Cardiac fibroblast (primary cell): ENCODE data around the gene VPS39.

Experiments used
- DNase-seq, 2 donors: peaks; one replicate each; pipeline versions ENCODE4 v3.0.0 to v3.0.0-alpha.2; 2010; ENCODE audit warnings: low read depth in 2 of 2
- H3K4me3 ChIP-seq, 2 donors: replicated peaks in 1 of 2; 1 replicate in 1 of 2; 2 replicates in 1 of 2; pipeline ENCODE4 v1.5.1; 2011; ENCODE audit warnings: low read depth in 2 of 2, low read length in 2 of 2, mild to moderate bottlenecking in 2 of 2, moderate library complexity in 1 of 2
- TF ChIP-seq, protein P1 (sequence below): IDR thresholded peaks from one replicate; pipeline ENCODE4 v1.5.1; 2011; ENCODE audit warnings: low read depth, mild to moderate bottlenecking, low read length, inconsistent platforms

The VPS39 gene

DNA sequence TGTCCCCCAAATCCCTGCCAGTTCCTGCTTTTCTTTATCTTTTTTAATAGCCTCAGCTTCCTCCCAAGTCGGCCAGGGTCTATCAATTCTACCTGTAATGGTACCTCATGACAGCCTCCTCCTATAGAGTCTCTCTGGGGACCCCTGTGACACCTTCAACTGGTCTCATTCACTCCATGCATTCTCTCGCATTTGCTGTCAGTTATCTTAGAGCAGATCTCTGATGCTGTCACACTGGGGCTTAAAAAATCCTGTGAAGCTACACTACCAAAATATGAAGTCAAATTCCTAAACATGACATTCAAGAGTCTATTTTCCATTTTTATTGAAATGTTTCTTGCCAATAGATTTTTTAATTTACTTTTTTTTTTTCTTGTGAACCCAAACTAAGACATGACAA lies 5.5 kb downstream of the VPS39 start:
- no peak for DNase-seq
- TF ChIP-seq, protein P1, sequence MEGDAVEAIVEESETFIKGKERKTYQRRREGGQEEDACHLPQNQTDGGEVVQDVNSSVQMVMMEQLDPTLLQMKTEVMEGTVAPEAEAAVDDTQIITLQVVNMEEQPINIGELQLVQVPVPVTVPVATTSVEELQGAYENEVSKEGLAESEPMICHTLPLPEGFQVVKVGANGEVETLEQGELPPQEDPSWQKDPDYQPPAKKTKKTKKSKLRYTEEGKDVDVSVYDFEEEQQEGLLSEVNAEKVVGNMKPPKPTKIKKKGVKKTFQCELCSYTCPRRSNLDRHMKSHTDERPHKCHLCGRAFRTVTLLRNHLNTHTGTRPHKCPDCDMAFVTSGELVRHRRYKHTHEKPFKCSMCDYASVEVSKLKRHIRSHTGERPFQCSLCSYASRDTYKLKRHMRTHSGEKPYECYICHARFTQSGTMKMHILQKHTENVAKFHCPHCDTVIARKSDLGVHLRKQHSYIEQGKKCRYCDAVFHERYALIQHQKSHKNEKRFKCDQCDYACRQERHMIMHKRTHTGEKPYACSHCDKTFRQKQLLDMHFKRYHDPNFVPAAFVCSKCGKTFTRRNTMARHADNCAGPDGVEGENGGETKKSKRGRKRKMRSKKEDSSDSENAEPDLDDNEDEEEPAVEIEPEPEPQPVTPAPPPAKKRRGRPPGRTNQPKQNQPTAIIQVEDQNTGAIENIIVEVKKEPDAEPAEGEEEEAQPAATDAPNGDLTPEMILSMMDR, result no peak
- H3K4me3 ChIP-seq, result no peak overlapping the region

DNA sequence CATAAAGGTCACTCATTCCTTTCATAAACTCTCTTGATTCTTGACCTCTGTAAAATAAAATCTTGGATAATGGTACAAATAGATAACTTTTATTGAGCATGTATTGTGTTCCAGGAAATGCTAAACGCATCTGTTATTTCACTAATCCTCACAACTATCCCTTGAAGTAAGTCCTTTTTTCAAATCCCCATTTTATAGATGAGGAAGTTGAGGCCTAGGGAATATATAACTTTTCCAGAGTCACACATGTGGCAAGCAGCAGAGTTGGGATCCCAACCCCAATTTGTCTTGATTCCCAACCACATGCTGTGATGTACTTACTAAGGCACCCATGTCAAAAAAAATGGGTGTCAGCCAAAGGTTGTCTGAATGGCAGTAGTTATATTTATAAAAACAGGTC lies 6.3 kb downstream of the VPS39 start:
- TF ChIP-seq, protein P1, result no peak
- no peak overlapping the region for H3K4me3 ChIP-seq
- DNase-seq, result no peak

DNA sequence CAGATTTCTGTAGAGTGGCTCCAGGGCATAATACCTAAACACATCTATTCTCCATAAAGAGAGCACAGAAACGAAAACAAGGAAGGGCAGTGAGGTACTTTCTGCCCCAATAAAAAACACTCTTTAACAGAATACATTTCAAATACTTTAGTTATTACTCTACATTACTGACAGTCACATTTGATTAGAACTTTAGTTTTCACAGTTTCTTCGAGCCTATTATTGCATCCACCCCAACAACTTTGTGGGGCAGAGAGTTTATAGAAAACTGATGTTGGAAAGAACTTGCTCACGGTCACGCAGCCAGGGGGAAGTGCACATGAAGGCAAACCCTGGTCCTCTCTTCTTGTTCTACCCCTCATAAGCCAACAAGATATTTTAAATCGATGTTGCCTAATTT lies 9.0 kb downstream of the VPS39 start:
- no peak overlapping the region for H3K4me3 ChIP-seq
- TF ChIP-seq, protein P1, result no peak
- no peak for DNase-seq

DNA sequence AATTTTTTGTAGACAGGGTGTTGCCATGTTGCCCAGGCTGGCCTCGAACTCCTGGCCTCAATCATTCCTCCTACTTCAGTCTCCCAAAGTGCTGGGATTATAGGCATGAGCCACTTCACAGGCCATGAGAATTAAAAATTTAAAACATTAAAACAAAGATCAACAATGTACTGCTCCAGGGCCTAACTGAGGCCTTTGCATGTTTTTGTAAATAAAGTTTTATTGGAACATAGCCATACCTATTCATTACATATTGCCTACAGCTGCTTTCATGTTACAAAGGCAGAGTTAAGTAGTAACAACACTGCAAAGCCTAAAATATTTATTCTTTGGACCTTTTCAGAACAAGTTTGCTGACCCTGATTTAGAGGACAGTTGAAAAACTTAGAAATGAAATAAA lies 9.6 kb downstream of the VPS39 start:
- TF ChIP-seq, protein P1, result no peak
- no peak for DNase-seq
- no peak overlapping the region for H3K4me3 ChIP-seq

DNA sequence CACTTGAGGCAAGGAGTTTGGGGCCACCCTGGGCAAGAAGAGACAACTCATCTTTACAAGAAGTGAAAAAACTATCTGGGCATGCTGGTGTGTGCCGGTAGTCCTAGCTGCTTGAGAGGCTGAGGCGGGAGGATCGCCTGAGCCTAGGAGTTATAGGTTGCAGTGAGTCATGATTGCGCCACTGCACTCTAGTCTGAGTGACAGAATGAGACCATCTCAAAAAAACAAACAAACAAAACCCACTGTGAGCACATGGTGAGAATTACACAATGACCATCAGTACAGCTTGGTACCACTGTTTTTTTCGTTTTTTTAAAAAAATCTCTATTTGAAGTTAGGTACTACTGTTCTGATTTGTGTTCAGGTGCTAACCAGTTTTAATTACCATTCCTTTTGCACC lies 13.6 kb downstream of the VPS39 start:
- H3K4me3 ChIP-seq, result no peak overlapping the region
- DNase-seq, result peak; percentile 53 to 75
- TF ChIP-seq, protein P1, result no peak

DNA sequence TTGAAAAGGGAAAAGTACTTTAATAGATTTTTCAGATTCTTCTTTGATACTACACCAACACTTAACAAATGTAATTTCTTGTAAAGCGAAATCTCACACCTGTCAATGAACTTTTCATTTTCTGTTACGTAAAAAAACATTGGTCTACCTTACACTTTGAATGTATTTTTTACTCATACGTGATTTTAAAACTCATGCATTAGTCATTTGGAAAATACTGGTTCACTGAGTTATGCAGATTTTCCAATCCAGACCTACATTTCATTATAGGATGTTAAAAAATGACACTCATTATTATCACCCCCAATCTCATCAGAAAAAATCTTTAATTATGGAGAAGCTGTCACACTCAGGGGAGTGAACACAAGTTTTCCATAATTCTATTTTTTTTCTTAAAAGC lies 14.7 kb downstream of the VPS39 start:
- TF ChIP-seq, protein P1, result no peak
- no peak for DNase-seq

DNA sequence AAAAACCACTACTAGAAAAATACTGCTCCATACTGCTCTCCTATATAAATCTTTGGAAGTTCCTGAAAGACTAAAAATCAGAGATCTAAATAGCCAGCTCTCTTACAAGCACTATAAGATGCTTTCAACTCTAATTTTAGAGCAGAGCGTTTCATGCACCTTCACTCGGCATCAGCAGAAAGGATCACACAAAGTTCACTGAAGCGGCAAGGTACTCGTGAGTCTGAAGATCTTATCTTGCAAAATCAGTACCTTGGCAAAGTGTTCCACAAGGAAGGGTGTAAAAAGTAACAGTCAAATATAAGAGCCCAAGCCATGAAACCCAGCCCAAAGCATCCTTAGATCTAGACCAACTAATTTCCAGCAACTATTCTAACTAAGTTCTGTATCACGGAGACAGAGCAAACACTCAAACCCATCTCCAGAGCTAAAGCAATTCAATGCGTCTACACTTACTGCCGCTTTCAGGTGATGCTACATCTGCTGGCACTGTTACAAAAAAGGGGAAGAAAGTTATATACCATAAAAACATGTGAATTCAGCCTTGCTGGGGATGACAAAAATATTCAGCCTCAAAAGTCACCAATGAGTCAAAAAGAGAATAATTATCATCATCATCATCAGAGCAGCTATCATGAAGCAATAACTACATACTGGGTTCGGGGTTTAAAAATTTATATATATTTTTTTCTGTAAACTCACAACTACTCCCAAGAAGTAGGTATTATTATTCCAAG lies 16.3 kb downstream of the VPS39 start:
- no peak for DNase-seq
- no peak overlapping the region for H3K4me3 ChIP-seq
- TF ChIP-seq, protein P1, result no peak

More for the DNA sequence above, 14.7 kb downstream of the VPS39 start:
- H3K4me3 ChIP-seq, result no peak overlapping the region
